ENCODE results near the gene GMDS. TPM values are rescaled to one million over a fixed set of nuclear protein-coding genes. Genes with fewer than 3 reads are reported as not detected.

GMDS gene
- total and polyA plus RNA-seq, 7 donors = 2.8 to 6.6 (median 4.7) TPM

GRCh38 chr6:2165286-2165685 is 80.1 kb downstream of the GMDS start:
- no peaks in the 10 kb centered on the region for H3K4me1 ChIP-seq
- intact Hi-C loops (cut with DNase I) = no loop called here
- H3K27ac ChIP-seq = no peak overlapping the region
- ATAC-seq = no peak
- no peak overlapping the region for H3K4me3 ChIP-seq
- H3K9me3 ChIP-seq = no peaks in the 10 kb centered on the region
- no peaks in the 10 kb centered on the region for H3K27me3 ChIP-seq (ENCODE audit: insufficient read depth in 3 of 3, low read length in 2 of 3)
- no peaks in the 10 kb centered on the region for H3K36me3 ChIP-seq (ENCODE audit: insufficient read depth in 1 of 2, low read depth in 1 of 2)
- TF ChIP-seq, protein P1, sequence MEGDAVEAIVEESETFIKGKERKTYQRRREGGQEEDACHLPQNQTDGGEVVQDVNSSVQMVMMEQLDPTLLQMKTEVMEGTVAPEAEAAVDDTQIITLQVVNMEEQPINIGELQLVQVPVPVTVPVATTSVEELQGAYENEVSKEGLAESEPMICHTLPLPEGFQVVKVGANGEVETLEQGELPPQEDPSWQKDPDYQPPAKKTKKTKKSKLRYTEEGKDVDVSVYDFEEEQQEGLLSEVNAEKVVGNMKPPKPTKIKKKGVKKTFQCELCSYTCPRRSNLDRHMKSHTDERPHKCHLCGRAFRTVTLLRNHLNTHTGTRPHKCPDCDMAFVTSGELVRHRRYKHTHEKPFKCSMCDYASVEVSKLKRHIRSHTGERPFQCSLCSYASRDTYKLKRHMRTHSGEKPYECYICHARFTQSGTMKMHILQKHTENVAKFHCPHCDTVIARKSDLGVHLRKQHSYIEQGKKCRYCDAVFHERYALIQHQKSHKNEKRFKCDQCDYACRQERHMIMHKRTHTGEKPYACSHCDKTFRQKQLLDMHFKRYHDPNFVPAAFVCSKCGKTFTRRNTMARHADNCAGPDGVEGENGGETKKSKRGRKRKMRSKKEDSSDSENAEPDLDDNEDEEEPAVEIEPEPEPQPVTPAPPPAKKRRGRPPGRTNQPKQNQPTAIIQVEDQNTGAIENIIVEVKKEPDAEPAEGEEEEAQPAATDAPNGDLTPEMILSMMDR (IDR thresholded peaks at IDR 0.05) = no peak
- 38 to 60% (median 44%) methylated on average over 1 of the region's 1 CpG for WGBS, 3 donors
- DNase-seq = no peak

GRCh38 chr6:2164481-2164880 is 80.9 kb downstream of the GMDS start:
- no peaks in the 10 kb centered on the region for H3K36me3 ChIP-seq (ENCODE audit: insufficient read depth in 1 of 2, low read depth in 1 of 2)
- DNase-seq = no peak
- 95 to 98% (median 97%) methylated on average over 2 of the region's 2 CpGs for WGBS, 3 donors
- intact Hi-C loops (cut with DNase I) = no loop called here
- H3K27me3 ChIP-seq (ENCODE audit: insufficient read depth in 3 of 3, low read length in 2 of 3) = no peaks in the 10 kb centered on the region
- no peak overlapping the region for H3K27ac ChIP-seq
- no peaks in the 10 kb centered on the region for H3K9me3 ChIP-seq
- no peaks in the 10 kb centered on the region for H3K4me1 ChIP-seq
- TF ChIP-seq, protein P1 (IDR thresholded peaks at IDR 0.05) = no peak
- no peak overlapping the region for H3K4me3 ChIP-seq
- no peak for ATAC-seq

DNA sequence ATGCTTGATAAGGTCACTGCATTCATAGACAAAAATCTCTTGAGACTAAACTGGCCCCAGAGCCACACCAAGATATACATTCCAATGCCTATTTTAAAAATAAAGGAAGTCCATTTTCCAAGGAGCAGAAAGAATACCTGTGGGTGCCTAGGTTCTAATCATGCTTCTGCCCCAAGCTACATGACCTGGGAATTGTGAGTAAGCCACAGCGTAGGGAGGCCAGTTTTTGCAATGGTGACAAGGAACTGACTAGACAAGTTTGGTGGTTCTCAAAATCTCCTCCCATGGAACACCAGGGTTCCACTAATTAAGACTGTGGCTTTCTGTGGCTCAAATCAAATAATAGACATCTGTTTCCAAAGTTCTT is 83.3 kb downstream of the GMDS start:
- H3K4me1 ChIP-seq = peaks cover 5% of the 10 kb centered on the region
- WGBS, 3 donors = 83 to 85% (median 83%) methylated on average over 1 of the region's 1 CpG

GRCh38 chr6:2158596-2159271 is 86.7 kb downstream of the GMDS start:
- TF ChIP-seq, protein P1 (IDR thresholded peaks at IDR 0.05) = no peak
- no peaks in the 10 kb centered on the region for H3K36me3 ChIP-seq (ENCODE audit: insufficient read depth in 1 of 2, low read depth in 1 of 2)
- whole genome bisulfite sequencing, 3 donors = 62 to 65% (median 63%) methylated on average over 12 of the region's 12 CpGs
- H3K27me3 ChIP-seq (ENCODE audit: insufficient read depth in 3 of 3, low read length in 2 of 3) = no peaks in the 10 kb centered on the region
- no peaks in the 10 kb centered on the region for H3K9me3 ChIP-seq
- no peak overlapping the region for H3K27ac ChIP-seq
- H3K4me3 ChIP-seq = no peak overlapping the region
- intact Hi-C loops (cut with DNase I) = no loop called here
- peaks cover 5% of the 10 kb centered on the region for H3K4me1 ChIP-seq
- no peak for ATAC-seq
- no peak for DNase-seq

More for the DNA sequence above, 83.3 kb downstream of the GMDS start:
- no peak overlapping the region for H3K27ac ChIP-seq
- no peaks in the 10 kb centered on the region for H3K9me3 ChIP-seq
- TF ChIP-seq, protein P1 (IDR thresholded peaks at IDR 0.05) = no peak
- intact Hi-C loops (cut with DNase I) = no loop called here
- no peak for DNase-seq
- no peaks in the 10 kb centered on the region for H3K27me3 ChIP-seq (ENCODE audit: insufficient read depth in 3 of 3, low read length in 2 of 3)
- no peak overlapping the region for H3K4me3 ChIP-seq
- no peak for ATAC-seq
- no peaks in the 10 kb centered on the region for H3K36me3 ChIP-seq (ENCODE audit: insufficient read depth in 1 of 2, low read depth in 1 of 2)

Data from psoas muscle (tissue), 8 donors.